AG10803 (cell line): ENCODE results near the gene BNC2.

ENCODE experiments used
- DNase-seq: peaks from one replicate; pipeline ENCODE4 v3.0.0; 2010; ENCODE audit warnings: low read depth
- H3K4me3 ChIP-seq: 2 replicates; pipeline ENCODE4 v1.5.1; 2011; ENCODE audit warnings: mild to moderate bottlenecking, low read length, control low read depth
- CTCF ChIP-seq: conservative IDR thresholded peaks from 2 replicates; pipeline ENCODE4 v1.5.1; 2011; ENCODE audit warnings: mild to moderate bottlenecking, low read length, control low read depth, inconsistent platforms

Gene BNC2

GRCh38 chr9:16680541-16680940, 189.9 kb downstream of the BNC2 start:
- DNase-seq, result peak; percentile 8
- TF ChIP-seq CTCF, result no peak
- no peak overlapping the region for H3K4me3 ChIP-seq

- no peak overlapping the region; the same call in 1 of the 2 replicates for H3K4me3 ChIP-seq
- DNase-seq, result peak; percentile 80
Measured at GRCh38 chr9:16679327-16679821, 191.1 kb downstream of the BNC2 start.

GRCh38 chr9:16676519-16676918, 194.0 kb downstream of the BNC2 start:
- no peak overlapping the region for H3K4me3 ChIP-seq
- no peak for DNase-seq
- TF ChIP-seq CTCF, result no peak

More at GRCh38 chr9:16679327-16679821, 191.1 kb downstream of the BNC2 start:
- TF ChIP-seq CTCF, result no peak

GRCh38 chr9:16675131-16675530, 195.3 kb downstream of the BNC2 start:
- no peak for TF ChIP-seq CTCF
- no peak overlapping the region for H3K4me3 ChIP-seq
- no peak for DNase-seq

GRCh38 chr9:16673171-16673570, 197.3 kb downstream of the BNC2 start:
- no peak overlapping the region for H3K4me3 ChIP-seq
- peak; percentile 43 for DNase-seq
- TF ChIP-seq CTCF, result no peak

GRCh38 chr9:16672501-16672900, 198.0 kb downstream of the BNC2 start:
- H3K4me3 ChIP-seq, result no peak overlapping the region
- no peak for DNase-seq
- no peak for TF ChIP-seq CTCF

GRCh38 chr9:16671591-16672137, 198.8 kb downstream of the BNC2 start:
- H3K4me3 ChIP-seq, result no peak overlapping the region
- TF ChIP-seq CTCF, result no peak
- peak; percentile 85 for DNase-seq
